ENCODE data around the gene DUS4L.

DNA sequence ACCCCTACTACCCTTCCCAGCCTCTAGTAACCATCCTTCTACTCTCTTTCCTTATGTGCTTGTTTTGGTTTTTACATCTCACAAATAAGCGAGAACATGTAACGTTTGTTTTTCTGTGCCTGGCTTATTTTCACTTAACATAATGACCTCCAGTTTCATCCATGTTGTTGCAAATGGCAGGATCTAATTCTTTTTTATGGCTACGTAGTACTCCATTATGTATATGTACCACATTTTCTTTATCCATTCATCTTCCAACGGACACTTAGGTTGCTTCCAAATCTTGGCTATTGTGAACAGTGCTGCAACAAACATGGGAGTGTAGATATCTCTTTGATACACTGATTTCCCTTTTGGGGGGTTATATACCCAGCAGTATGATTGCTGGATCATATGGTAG, 63.2 kb downstream of the DUS4L start:
- TF ChIP-seq POLR2A (IDR thresholded peaks at IDR 0.05) (no peak), CTCF (IDR thresholded peaks at IDR 0.05) (no peak)

Data from thyroid gland (tissue), 4 donors.